H1 (cell line): ENCODE measurements around the gene TTC34. TPM values are rescaled to one million over a fixed set of nuclear protein-coding genes. Genes with fewer than 3 reads are reported as not detected.

Source experiments
- CTCF ChIA-PET: fragments of 300-600 bp; sonication (Branson Sonifier 250); formaldehyde crosslinking; loops from one replicate; lab custom pipeline; 2021; ENCODE audit not compliant: partially characterized antibody; lab: Charles Lee
- POLR2A ChIA-PET: fragments of 300-600 bp; sonication (Branson Sonifier 250); formaldehyde crosslinking; loops from one replicate; lab custom pipeline; 2021; ENCODE audit warnings: inconsistent platforms; ENCODE audit not compliant: partially characterized antibody; lab: Charles Lee
- DNase-seq, 2 experiments: peaks; one replicate each; pipeline versions ENCODE4 v3.0.0 to v3.0.0-alpha.2; 2010 to 2022; ENCODE audit warnings: low spot score in 2 of 2, low read depth in 1 of 2, mixed read lengths in 1 of 2
- FAIRE-seq: peaks from 2 replicates; lab custom pipeline; 2011; peaks lifted over from hg19 to GRCh38; lab: Jason Lieb, UNC
- H2AFZ ChIP-seq: 2 replicates; pipeline ENCODE4 v1.8.1; 2012; ENCODE audit warnings: low read length, inconsistent platforms
- H2AK5ac ChIP-seq: 2 replicates; pipeline ENCODE4 v1.6.1; 2013; ENCODE audit warnings: low read depth, low read length
- H2BK120ac ChIP-seq: replicated peaks from 2 replicates; pipeline ENCODE3; 2013; ENCODE audit warnings: low read depth, low read length, inconsistent platforms
- H2BK12ac ChIP-seq: 2 replicates; pipeline ENCODE4 v1.6.1; 2013; ENCODE audit warnings: low read depth, low read length
- H2BK15ac ChIP-seq: 2 replicates; pipeline ENCODE4 v1.6.1; 2013; ENCODE audit warnings: low read length
- H2BK20ac ChIP-seq: 2 replicates; pipeline ENCODE4 v1.6.1; 2013; ENCODE audit warnings: low read length
- H2BK5ac ChIP-seq: 2 replicates; pipeline ENCODE4 v1.6.1; 2013; ENCODE audit warnings: low read depth, low read length
- H3K14ac ChIP-seq: 2 replicates; pipeline ENCODE4 v1.6.1; 2013; ENCODE audit warnings: inconsistent platforms; ENCODE audit not compliant: insufficient read length
- H3K18ac ChIP-seq: 2 replicates; pipeline ENCODE4 v1.6.1; 2013; ENCODE audit warnings: low read length; ENCODE audit errors: extremely low read depth
- H3K23ac ChIP-seq: 2 replicates; pipeline ENCODE4 v1.6.1; 2013; ENCODE audit warnings: inconsistent platforms; ENCODE audit not compliant: insufficient read length
- H3K23me2 ChIP-seq: 2 replicates; pipeline ENCODE4 v1.6.1; 2013; ENCODE audit warnings: low read depth, low read length
- H3K27ac ChIP-seq: 2 replicates; pipeline ENCODE4 v1.6.1; 2011; ENCODE audit warnings: low read depth, low read length, inconsistent platforms
- H3K27me3 ChIP-seq, 4 experiments: replicated peaks in 1 of 4; 1 replicate in 1 of 4; 2 replicates in 3 of 4; pipeline versions ENCODE4 v1.6.1 to v1.8.1; 2011 to 2013; ENCODE audit warnings: low read length in 3 of 4, mild to moderate bottlenecking in 3 of 4, inconsistent platforms in 2 of 4, mixed read lengths in 2 of 4, moderate library complexity in 1 of 4; ENCODE audit not compliant: control insufficient read depth in 3 of 4, insufficient read depth in 3 of 4; ENCODE audit errors: extremely low read depth in 1 of 4
- H3K36me3 ChIP-seq, 4 experiments: 2 replicates each; pipeline versions ENCODE4 v1.6.1 to v1.8.1; 2011 to 2013; ENCODE audit warnings: mild to moderate bottlenecking in 4 of 4, low read length in 3 of 4, moderate library complexity in 2 of 4, control low read depth in 1 of 4, inconsistent platforms in 1 of 4; ENCODE audit not compliant: insufficient read depth in 4 of 4, control insufficient read depth in 2 of 4
- H3K4ac ChIP-seq: replicated peaks from 2 replicates; pipeline ENCODE3; 2013; ENCODE audit warnings: low read length, low read depth, mixed read lengths, inconsistent platforms; ENCODE audit not compliant: insufficient read length
- H3K4me1 ChIP-seq, 4 experiments: replicated peaks in 1 of 4; 1 replicate in 1 of 4; 2 replicates in 3 of 4; pipeline versions ENCODE4 v1.6.1 to v1.8.1; 2011 to 2013; ENCODE audit warnings: low read length in 3 of 4, inconsistent platforms in 2 of 4, mixed read lengths in 1 of 4; ENCODE audit not compliant: insufficient read depth in 4 of 4, control insufficient read depth in 3 of 4
- H3K4me2 ChIP-seq, 2 experiments: 2 replicates each; pipeline versions ENCODE4 v1.6.1 to v1.8.1; 2011 to 2013; ENCODE audit warnings: low read depth in 2 of 2, low read length in 2 of 2, control low read depth in 1 of 2, inconsistent platforms in 1 of 2, mild to moderate bottlenecking in 1 of 2; ENCODE audit not compliant: insufficient read depth in 1 of 2
- H3K4me3 ChIP-seq, 4 experiments: fragments of 200-600, 300-600 bp in 1 of 4; sonication (generic), shearing (Covaris generic), sonication (Bioruptor Twin) in 1 of 4; 2 replicates each; pipeline versions ENCODE4 v1.5.1 to v1.8.1; 2011 to 2016; ENCODE audit warnings: low read length in 4 of 4, low read depth in 3 of 4, control low read depth in 2 of 4, inconsistent platforms in 2 of 4, mild to moderate bottlenecking in 2 of 4, mixed read lengths in 1 of 4, moderate library complexity in 1 of 4; ENCODE audit not compliant: insufficient read depth in 2 of 4; ENCODE audit errors: extremely low read depth in 1 of 4
- H3K56ac ChIP-seq: replicated peaks from 2 replicates; pipeline ENCODE3; 2013; ENCODE audit warnings: low read depth, mild to moderate bottlenecking, mixed read lengths, low read length, inconsistent platforms; ENCODE audit not compliant: insufficient read length
- H3K79me1 ChIP-seq: 2 replicates; pipeline ENCODE4 v1.6.1; 2013; ENCODE audit warnings: low read depth, low read length, control low read depth
- H3K79me2 ChIP-seq, 2 experiments: 2 replicates each; pipeline versions ENCODE4 v1.6.1 to v1.8.1; 2012 to 2013; ENCODE audit warnings: low read length in 2 of 2, mild to moderate bottlenecking in 2 of 2, inconsistent platforms in 1 of 2; ENCODE audit not compliant: insufficient read depth in 2 of 2, control insufficient read depth in 1 of 2
- H3K9ac ChIP-seq, 4 experiments: replicated peaks in 1 of 4; 1 replicate in 1 of 4; 2 replicates in 3 of 4; pipeline versions ENCODE4 v1.6.1 to v1.8.1; 2011 to 2013; ENCODE audit warnings: low read depth in 3 of 4, low read length in 3 of 4, control low read depth in 2 of 4, mild to moderate bottlenecking in 2 of 4, moderate library complexity in 2 of 4, inconsistent platforms in 1 of 4; ENCODE audit errors: extremely low read depth in 1 of 4
- H3K9me3 ChIP-seq, 2 experiments: 2 replicates each; pipeline versions ENCODE4 v1.6.1 to v1.8.1; 2012 to 2013; ENCODE audit warnings: mild to moderate bottlenecking in 2 of 2, moderate library complexity in 2 of 2, control low read depth in 1 of 2, inconsistent platforms in 1 of 2, low read depth in 1 of 2, low read length in 1 of 2, mixed read lengths in 1 of 2; ENCODE audit not compliant: insufficient read depth in 2 of 2
- H4K20me1 ChIP-seq, 2 experiments: replicated peaks in 1 of 2; 2 replicates each; pipeline versions ENCODE3 to v1.8.1; 2011 to 2013; ENCODE audit warnings: inconsistent platforms in 2 of 2, low read length in 2 of 2, mild to moderate bottlenecking in 1 of 2; ENCODE audit not compliant: insufficient read depth in 2 of 2, control insufficient read depth in 1 of 2
- H4K5ac ChIP-seq: 2 replicates; pipeline ENCODE4 v1.6.1; 2013; ENCODE audit warnings: low read length, low read depth, mixed read lengths, inconsistent platforms; ENCODE audit not compliant: insufficient read length
- H4K8ac ChIP-seq: 2 replicates; pipeline ENCODE4 v1.8.0; 2013; ENCODE audit warnings: mild to moderate bottlenecking, moderate library complexity, low read length, inconsistent platforms; ENCODE audit not compliant: insufficient read depth; ENCODE audit errors: extremely low read depth
- H4K91ac ChIP-seq: replicated peaks from 2 replicates; pipeline ENCODE3; 2013; ENCODE audit warnings: low read length, mixed read lengths, inconsistent platforms; ENCODE audit not compliant: insufficient read length
- BACH1 ChIP-seq: IDR thresholded peaks from 2 replicates; pipeline ENCODE4 v1.6.1; 2012; ENCODE audit warnings: low read length, improper control_type of control experiment
- BRCA1 ChIP-seq: IDR thresholded peaks from 2 replicates; pipeline ENCODE4 v1.6.1; 2012; ENCODE audit warnings: low read depth, low read length, improper control_type of control experiment
- CHD2 ChIP-seq: IDR thresholded peaks from 2 replicates; pipeline ENCODE4 v1.6.1; 2012; ENCODE audit warnings: low read length, improper control_type of control experiment
- CREB1 ChIP-seq: IDR thresholded peaks from 2 replicates; pipeline ENCODE4 v1.6.1; 2012; ENCODE audit warnings: inconsistent platforms
- EP300 ChIP-seq, 2 experiments: IDR thresholded peaks; 1 replicate in 1 of 2; 2 replicates in 1 of 2; pipeline ENCODE4 v1.6.1; 2011 to 2012; ENCODE audit warnings: low read depth in 2 of 2, low read length in 2 of 2, mild to moderate bottlenecking in 2 of 2, borderline replicate concordance in 1 of 2, inconsistent platforms in 1 of 2, moderate library complexity in 1 of 2
- KDM5A ChIP-seq: fragments of 200-600 bp; IDR thresholded peaks from 2 replicates; pipeline ENCODE4 v1.7.1; 2012; ENCODE audit warnings: mild to moderate bottlenecking, low read length, inconsistent platforms, mixed read lengths
- MAFK ChIP-seq: IDR thresholded peaks from 2 replicates; pipeline ENCODE4 v1.6.1; 2012; ENCODE audit warnings: low read depth, mild to moderate bottlenecking, improper control_type of control experiment, low read length
- POLR2A ChIP-seq, 2 experiments: IDR thresholded peaks; 1 replicate in 1 of 2; 2 replicates in 1 of 2; pipeline ENCODE4 v1.6.1; 2011; ENCODE audit warnings: low read depth in 2 of 2, low read length in 2 of 2, mild to moderate bottlenecking in 2 of 2; ENCODE audit errors: control extremely low read depth in 1 of 2
- POLR2AphosphoS5 ChIP-seq: IDR thresholded peaks from 2 replicates; pipeline ENCODE4 v1.6.1; 2011; ENCODE audit warnings: low read depth, low read length
- POU5F1 ChIP-seq: IDR thresholded peaks from 2 replicates; pipeline ENCODE4 v1.6.1; 2011; ENCODE audit warnings: low read depth, mild to moderate bottlenecking, low read length, moderate library complexity
- RNF2 ChIP-seq: fragments of 200-900, 300-1000 bp; sonication (generic); IDR thresholded peaks from 2 replicates; pipeline ENCODE4 v1.7.1; 2016; ENCODE audit warnings: borderline replicate concordance, low read depth, mild to moderate bottlenecking, antibody characterized with exemption, low read length; ENCODE audit not compliant: poor library complexity, severe bottlenecking; ENCODE audit errors: missing control alignments
- RXRA ChIP-seq: IDR thresholded peaks from 2 replicates; pipeline ENCODE4 v1.6.1; 2011; ENCODE audit warnings: low read depth, mild to moderate bottlenecking, low read length, moderate library complexity; ENCODE audit not compliant: insufficient read depth
- SAP30 ChIP-seq: fragments of 300-600 bp; sonication (generic); IDR thresholded peaks from 2 replicates; pipeline ENCODE4 v1.7.1; 2012; ENCODE audit warnings: low read length, moderate library complexity, mild to moderate bottlenecking, inconsistent platforms; ENCODE audit not compliant: insufficient read depth, insufficient replicate concordance
- SIX5 ChIP-seq: IDR thresholded peaks from 2 replicates; pipeline ENCODE4 v1.6.1; 2011; ENCODE audit warnings: mild to moderate bottlenecking, low read depth, low read length
- SP1 ChIP-seq: IDR thresholded peaks from 2 replicates; pipeline ENCODE4 v1.6.1; 2011; ENCODE audit warnings: low read depth, low read length
- TCF12 ChIP-seq: IDR thresholded peaks from 2 replicates; pipeline ENCODE4 v1.6.1; 2011; ENCODE audit warnings: low read depth, mild to moderate bottlenecking, low read length
- WGBS, 2 experiments: shearing (Covaris generic) in 1 of 2; methylation state at CpG; one replicate each; pipeline versions ENCODE4 v1.1.6 to v1.1.7; 2013 to 2015; ENCODE audit warnings: low lambda C conversion rate in 2 of 2, mixed read lengths in 2 of 2, inconsistent platforms in 1 of 2, low coverage in 1 of 2, missing lambda C conversion rate in 1 of 2; ENCODE audit not compliant: insufficient replicate concordance in 2 of 2, insufficient coverage in 1 of 2, insufficient read length in 1 of 2; ENCODE audit errors: extremely low coverage in 1 of 2, missing lambda C conversion rate in 1 of 2; 5-methylcytosine and 5-hydroxymethylcytosine counted together
- polyA plus RNA-seq, 7 experiments: library from polyadenylated mRNA; depleted of rRNA in 3 of 7; stranded (reverse) in 5 of 7; unstranded in 2 of 7; fragments of >200 nt in 5 of 7; fragments of 200-250 nt in 2 of 7; gene quantifications; 1 replicate in 5 of 7; 2 replicates in 1 of 7; 4 replicates in 1 of 7; pipeline versions ENCODE4 v1.2.1 to v1.2.3, GENCODE V29; 2011 to 2013; ENCODE audit warnings: missing spikeins in 2 of 7, mixed read lengths in 2 of 7
- total RNA-seq: library from RNA; stranded (reverse); fragmentation: NEBNext Ultra II Directional; extraction: Animal tissue kit (Norgen Biotek cat#: 25700); gene quantifications from 2 replicates; pipeline ENCODE4 v1.2.1, GENCODE V29; 2021

The TTC34 gene
- total and polyA plus RNA-seq, 2 of the 8 experiments (the other 6 are each of a cell fraction or from before 2014, with no cell fraction given): 0.23 to 0.50 TPM

- DNase-seq: no peak
- Histone ChIP-seq H3K36me3 (0 out of 8 replicates have a peak, but pooled peaks cover 0 to 3% (median 0%) of the 10 kb centered on the region in 4 experiments), H2BK15ac (no peak overlapping the region), H2BK20ac (no peak overlapping the region), H3K9ac (no peak overlapping the region), H2BK12ac (no peak overlapping the region), H4K8ac (no peak overlapping the region), H3K4me1 (no peaks in the 10 kb centered on the region), H3K79me1 (no peaks in the 10 kb centered on the region), H3K27ac (no peak overlapping the region), H4K5ac (no peak overlapping the region), H4K91ac (no peak overlapping the region), H2BK120ac (no peak overlapping the region), H3K4me2 (no peak overlapping the region), H3K56ac (no peak overlapping the region), H3K23ac (no peak overlapping the region), H2BK5ac (no peak overlapping the region), H3K4me3 (no peak overlapping the region), H3K18ac (no peak overlapping the region), H3K27me3 (no peaks in the 10 kb centered on the region), H3K79me2 (no peaks in the 10 kb centered on the region), H3K4ac (no peak overlapping the region), H2AFZ (no peak overlapping the region), H4K20me1 (no peaks in the 10 kb centered on the region), H2AK5ac (no peak overlapping the region), H3K9me3 (peaks cover 72 to 99% of the 10 kb centered on the region in 2 experiments), H3K14ac (no peak overlapping the region), H3K23me2 (no peaks in the 10 kb centered on the region)
- no peak for FAIRE-seq
- CTCF ChIA-PET: no interaction called here
- POLR2A ChIA-PET: no interaction called here
- WGBS, 2 experiments: 87% methylated on average over 7 of the region's 8 CpGs; no CpG with 5 or more reads in 1 of the 2 experiments
- TF ChIP-seq CHD2 (no peak), RXRA (no peak), SAP30 (no peak), SIX5 (no peak), BRCA1 (no peak), SP1 (no peak), MAFK (no peak), TCF12 (no peak), BACH1 (no peak), RNF2 (no peak), POLR2A (IDR thresholded peaks at IDR 0.05; ENCODE audit: control extremely low read depth in 1 of 2, low read depth in 2 of 2, low read length in 2 of 2) (no peak), POLR2AphosphoS5 (no peak), EP300 (IDR thresholded peaks at IDR 0.05; ENCODE audit: borderline replicate concordance in 1 of 2, low read depth in 2 of 2, low read length in 2 of 2) (no peak), KDM5A (no peak), POU5F1 (no peak), CREB1 (no peak)
Observed at GRCh38 chr1:2807036-2807435, 5.5 kb upstream of the TTC34 start.
